H1 (cell line): Measurements from ENCODE around the gene SLC1A1. TPM values are rescaled to one million over a fixed set of nuclear protein-coding genes. Genes with fewer than 3 reads are reported as not detected.

ENCODE experiments used
- CTCF ChIA-PET: fragments of 300-600 bp; sonication (Branson Sonifier 250); formaldehyde crosslinking; loops from one replicate; lab custom pipeline; 2021; ENCODE audit not compliant: partially characterized antibody; lab: Charles Lee
- POLR2A ChIA-PET: fragments of 300-600 bp; sonication (Branson Sonifier 250); formaldehyde crosslinking; loops from one replicate; lab custom pipeline; 2021; ENCODE audit warnings: inconsistent platforms; ENCODE audit not compliant: partially characterized antibody; lab: Charles Lee
- DNase-seq, 2 experiments: peaks; one replicate each; pipeline versions ENCODE4 v3.0.0 to v3.0.0-alpha.2; 2010 to 2022; ENCODE audit warnings: low spot score in 2 of 2, low read depth in 1 of 2, mixed read lengths in 1 of 2
- FAIRE-seq: peaks from 2 replicates; lab custom pipeline; 2011; peaks lifted over from hg19 to GRCh38; lab: Jason Lieb, UNC
- H2AFZ ChIP-seq: 2 replicates; pipeline ENCODE4 v1.8.1; 2012; ENCODE audit warnings: low read length, inconsistent platforms
- H2AK5ac ChIP-seq: 2 replicates; pipeline ENCODE4 v1.6.1; 2013; ENCODE audit warnings: low read depth, low read length
- H2BK120ac ChIP-seq: replicated peaks from 2 replicates; pipeline ENCODE3; 2013; ENCODE audit warnings: low read depth, low read length, inconsistent platforms
- H2BK12ac ChIP-seq: 2 replicates; pipeline ENCODE4 v1.6.1; 2013; ENCODE audit warnings: low read depth, low read length
- H2BK15ac ChIP-seq: 2 replicates; pipeline ENCODE4 v1.6.1; 2013; ENCODE audit warnings: low read length
- H2BK20ac ChIP-seq: 2 replicates; pipeline ENCODE4 v1.6.1; 2013; ENCODE audit warnings: low read length
- H2BK5ac ChIP-seq: 2 replicates; pipeline ENCODE4 v1.6.1; 2013; ENCODE audit warnings: low read depth, low read length
- H3K14ac ChIP-seq: 2 replicates; pipeline ENCODE4 v1.6.1; 2013; ENCODE audit warnings: inconsistent platforms; ENCODE audit not compliant: insufficient read length
- H3K18ac ChIP-seq: 2 replicates; pipeline ENCODE4 v1.6.1; 2013; ENCODE audit warnings: low read length; ENCODE audit errors: extremely low read depth
- H3K23ac ChIP-seq: 2 replicates; pipeline ENCODE4 v1.6.1; 2013; ENCODE audit warnings: inconsistent platforms; ENCODE audit not compliant: insufficient read length
- H3K23me2 ChIP-seq: 2 replicates; pipeline ENCODE4 v1.6.1; 2013; ENCODE audit warnings: low read depth, low read length
- H3K27ac ChIP-seq: 2 replicates; pipeline ENCODE4 v1.6.1; 2011; ENCODE audit warnings: low read depth, low read length, inconsistent platforms
- H3K27me3 ChIP-seq, 4 experiments: replicated peaks in 1 of 4; 1 replicate in 1 of 4; 2 replicates in 3 of 4; pipeline versions ENCODE4 v1.6.1 to v1.8.1; 2011 to 2013; ENCODE audit warnings: low read length in 3 of 4, mild to moderate bottlenecking in 3 of 4, inconsistent platforms in 2 of 4, mixed read lengths in 2 of 4, moderate library complexity in 1 of 4; ENCODE audit not compliant: control insufficient read depth in 3 of 4, insufficient read depth in 3 of 4; ENCODE audit errors: extremely low read depth in 1 of 4
- H3K36me3 ChIP-seq, 4 experiments: 2 replicates each; pipeline versions ENCODE4 v1.6.1 to v1.8.1; 2011 to 2013; ENCODE audit warnings: mild to moderate bottlenecking in 4 of 4, low read length in 3 of 4, moderate library complexity in 2 of 4, control low read depth in 1 of 4, inconsistent platforms in 1 of 4; ENCODE audit not compliant: insufficient read depth in 4 of 4, control insufficient read depth in 2 of 4
- H3K4ac ChIP-seq: replicated peaks from 2 replicates; pipeline ENCODE3; 2013; ENCODE audit warnings: low read length, low read depth, mixed read lengths, inconsistent platforms; ENCODE audit not compliant: insufficient read length
- H3K4me1 ChIP-seq, 4 experiments: replicated peaks in 1 of 4; 1 replicate in 1 of 4; 2 replicates in 3 of 4; pipeline versions ENCODE4 v1.6.1 to v1.8.1; 2011 to 2013; ENCODE audit warnings: low read length in 3 of 4, inconsistent platforms in 2 of 4, mixed read lengths in 1 of 4; ENCODE audit not compliant: insufficient read depth in 4 of 4, control insufficient read depth in 3 of 4
- H3K4me2 ChIP-seq, 2 experiments: 2 replicates each; pipeline versions ENCODE4 v1.6.1 to v1.8.1; 2011 to 2013; ENCODE audit warnings: low read depth in 2 of 2, low read length in 2 of 2, control low read depth in 1 of 2, inconsistent platforms in 1 of 2, mild to moderate bottlenecking in 1 of 2; ENCODE audit not compliant: insufficient read depth in 1 of 2
- H3K4me3 ChIP-seq, 4 experiments: fragments of 200-600, 300-600 bp in 1 of 4; sonication (generic), shearing (Covaris generic), sonication (Bioruptor Twin) in 1 of 4; 2 replicates each; pipeline versions ENCODE4 v1.5.1 to v1.8.1; 2011 to 2016; ENCODE audit warnings: low read length in 4 of 4, low read depth in 3 of 4, control low read depth in 2 of 4, inconsistent platforms in 2 of 4, mild to moderate bottlenecking in 2 of 4, mixed read lengths in 1 of 4, moderate library complexity in 1 of 4; ENCODE audit not compliant: insufficient read depth in 2 of 4; ENCODE audit errors: extremely low read depth in 1 of 4
- H3K56ac ChIP-seq: replicated peaks from 2 replicates; pipeline ENCODE3; 2013; ENCODE audit warnings: low read depth, mild to moderate bottlenecking, mixed read lengths, low read length, inconsistent platforms; ENCODE audit not compliant: insufficient read length
- H3K79me1 ChIP-seq: 2 replicates; pipeline ENCODE4 v1.6.1; 2013; ENCODE audit warnings: low read depth, low read length, control low read depth
- H3K79me2 ChIP-seq, 2 experiments: 2 replicates each; pipeline versions ENCODE4 v1.6.1 to v1.8.1; 2012 to 2013; ENCODE audit warnings: low read length in 2 of 2, mild to moderate bottlenecking in 2 of 2, inconsistent platforms in 1 of 2; ENCODE audit not compliant: insufficient read depth in 2 of 2, control insufficient read depth in 1 of 2
- H3K9ac ChIP-seq, 4 experiments: replicated peaks in 1 of 4; 1 replicate in 1 of 4; 2 replicates in 3 of 4; pipeline versions ENCODE4 v1.6.1 to v1.8.1; 2011 to 2013; ENCODE audit warnings: low read depth in 3 of 4, low read length in 3 of 4, control low read depth in 2 of 4, mild to moderate bottlenecking in 2 of 4, moderate library complexity in 2 of 4, inconsistent platforms in 1 of 4; ENCODE audit errors: extremely low read depth in 1 of 4
- H3K9me3 ChIP-seq, 2 experiments: 2 replicates each; pipeline versions ENCODE4 v1.6.1 to v1.8.1; 2012 to 2013; ENCODE audit warnings: mild to moderate bottlenecking in 2 of 2, moderate library complexity in 2 of 2, control low read depth in 1 of 2, inconsistent platforms in 1 of 2, low read depth in 1 of 2, low read length in 1 of 2, mixed read lengths in 1 of 2; ENCODE audit not compliant: insufficient read depth in 2 of 2
- H4K20me1 ChIP-seq, 2 experiments: replicated peaks in 1 of 2; 2 replicates each; pipeline versions ENCODE3 to v1.8.1; 2011 to 2013; ENCODE audit warnings: inconsistent platforms in 2 of 2, low read length in 2 of 2, mild to moderate bottlenecking in 1 of 2; ENCODE audit not compliant: insufficient read depth in 2 of 2, control insufficient read depth in 1 of 2
- H4K5ac ChIP-seq: 2 replicates; pipeline ENCODE4 v1.6.1; 2013; ENCODE audit warnings: low read length, low read depth, mixed read lengths, inconsistent platforms; ENCODE audit not compliant: insufficient read length
- H4K8ac ChIP-seq: 2 replicates; pipeline ENCODE4 v1.8.0; 2013; ENCODE audit warnings: mild to moderate bottlenecking, moderate library complexity, low read length, inconsistent platforms; ENCODE audit not compliant: insufficient read depth; ENCODE audit errors: extremely low read depth
- H4K91ac ChIP-seq: replicated peaks from 2 replicates; pipeline ENCODE3; 2013; ENCODE audit warnings: low read length, mixed read lengths, inconsistent platforms; ENCODE audit not compliant: insufficient read length
- ASH2L ChIP-seq: fragments of 200-600, 300-600 bp; sonication (generic); IDR thresholded peaks from one replicate; pipeline ENCODE4 v1.7.1; 2017; ENCODE audit warnings: low read length
- EZH2 ChIP-seq: fragments of 200-600 bp; sonication (generic); IDR thresholded peaks from 2 replicates; pipeline ENCODE4 v1.7.1; 2012; ENCODE audit warnings: low read depth, mild to moderate bottlenecking, moderate library complexity, low read length, inconsistent platforms; ENCODE audit not compliant: severe bottlenecking
- POU5F1 ChIP-seq: IDR thresholded peaks from 2 replicates; pipeline ENCODE4 v1.6.1; 2011; ENCODE audit warnings: low read depth, mild to moderate bottlenecking, low read length, moderate library complexity
- RNF2 ChIP-seq: fragments of 200-900, 300-1000 bp; sonication (generic); IDR thresholded peaks from 2 replicates; pipeline ENCODE4 v1.7.1; 2016; ENCODE audit warnings: borderline replicate concordance, low read depth, mild to moderate bottlenecking, antibody characterized with exemption, low read length; ENCODE audit not compliant: poor library complexity, severe bottlenecking; ENCODE audit errors: missing control alignments
- SIRT6 ChIP-seq: IDR thresholded peaks from one replicate; pipeline ENCODE4 v1.7.1; 2012; ENCODE audit warnings: low read length, inconsistent platforms
- SP1 ChIP-seq: IDR thresholded peaks from 2 replicates; pipeline ENCODE4 v1.6.1; 2011; ENCODE audit warnings: low read depth, low read length
- SP4 ChIP-seq: IDR thresholded peaks from 2 replicates; pipeline ENCODE4 v1.6.1; 2012; ENCODE audit warnings: low read length, inconsistent platforms
- TAF1 ChIP-seq: IDR thresholded peaks from 2 replicates; pipeline ENCODE4 v1.6.1; 2011; ENCODE audit warnings: mild to moderate bottlenecking, low read depth, low read length
- TAF7 ChIP-seq: optimal IDR thresholded peaks from 2 replicates; pipeline ENCODE3; 2011; ENCODE audit warnings: low read depth, mild to moderate bottlenecking, inconsistent platforms, low read length, moderate library complexity, borderline replicate concordance
- WGBS, 2 experiments: shearing (Covaris generic) in 1 of 2; methylation state at CpG; one replicate each; pipeline versions ENCODE4 v1.1.6 to v1.1.7; 2013 to 2015; ENCODE audit warnings: low lambda C conversion rate in 2 of 2, mixed read lengths in 2 of 2, inconsistent platforms in 1 of 2, low coverage in 1 of 2, missing lambda C conversion rate in 1 of 2; ENCODE audit not compliant: insufficient replicate concordance in 2 of 2, insufficient coverage in 1 of 2, insufficient read length in 1 of 2; ENCODE audit errors: extremely low coverage in 1 of 2, missing lambda C conversion rate in 1 of 2; 5-methylcytosine and 5-hydroxymethylcytosine counted together
- polyA plus RNA-seq, 7 experiments: library from polyadenylated mRNA; depleted of rRNA in 3 of 7; stranded (reverse) in 5 of 7; unstranded in 2 of 7; fragments of >200 nt in 5 of 7; fragments of 200-250 nt in 2 of 7; gene quantifications; 1 replicate in 5 of 7; 2 replicates in 1 of 7; 4 replicates in 1 of 7; pipeline versions ENCODE4 v1.2.1 to v1.2.3, GENCODE V29; 2011 to 2013; ENCODE audit warnings: missing spikeins in 2 of 7, mixed read lengths in 2 of 7
- total RNA-seq: library from RNA; stranded (reverse); fragmentation: NEBNext Ultra II Directional; extraction: Animal tissue kit (Norgen Biotek cat#: 25700); gene quantifications from 2 replicates; pipeline ENCODE4 v1.2.1, GENCODE V29; 2021
- TF ChIP-seq, protein P1 (sequence below): IDR thresholded peaks from 2 replicates; pipeline ENCODE4 v1.6.1; 2012; ENCODE audit warnings: low read length, inconsistent platforms
- TF ChIP-seq, protein P2 (sequence below): IDR thresholded peaks from 2 replicates; pipeline ENCODE4 v1.6.1; 2011; ENCODE audit warnings: low read length, improper control_type of control experiment
- TF ChIP-seq, protein P3 (sequence below): IDR thresholded peaks from 2 replicates; pipeline ENCODE4 v1.6.1; 2012; ENCODE audit warnings: inconsistent platforms

SLC1A1 gene
- total and polyA plus RNA-seq, 2 of the 8 experiments (the other 6 are each of a cell fraction or from before 2014, with no cell fraction given): 4.7 to 11.7 TPM

DNA sequence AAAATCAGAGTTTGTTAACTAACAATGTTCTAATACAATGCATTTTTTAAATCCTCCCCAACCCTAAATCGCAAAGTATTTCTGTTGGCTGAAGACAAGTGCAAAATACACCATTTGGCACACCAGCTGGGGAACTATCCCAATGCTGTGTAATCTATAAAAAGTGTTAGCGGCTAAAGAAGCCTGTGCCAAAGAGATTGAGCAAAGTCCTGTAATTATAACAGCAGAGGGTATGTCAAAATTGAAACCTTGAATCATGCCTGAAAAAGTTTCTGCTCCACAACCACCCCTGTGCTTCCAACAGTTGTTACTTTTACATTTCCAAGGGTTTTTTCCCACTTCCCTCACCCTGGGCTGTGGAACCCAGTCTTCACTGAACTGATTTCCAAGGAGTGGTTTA, 88.7 kb downstream of the SLC1A1 start:
- Histone ChIP-seq H3K27ac (no peak overlapping the region), H2BK15ac (no peak overlapping the region), H3K27me3 (no peaks in the 10 kb centered on the region), H3K9me3 (no peaks in the 10 kb centered on the region), H4K91ac (no peak overlapping the region), H3K4me1 (no peaks in the 10 kb centered on the region; a peak in 1 of 7 replicates), H2BK5ac (no peak overlapping the region), H3K56ac (no peak overlapping the region), H3K14ac (no peak overlapping the region), H3K36me3 (no peaks in the 10 kb centered on the region), H3K23me2 (no peaks in the 10 kb centered on the region; the same call in 1 of the 2 replicates), H3K4me3 (no peak overlapping the region), H4K5ac (no peak overlapping the region), H2AFZ (no peak overlapping the region), H2BK20ac (no peak overlapping the region), H3K79me2 (no peaks in the 10 kb centered on the region), H2BK12ac (no peak overlapping the region), H4K8ac (no peak overlapping the region), H4K20me1 (no peaks in the 10 kb centered on the region), H3K79me1 (no peaks in the 10 kb centered on the region), H2AK5ac (no peak overlapping the region), H3K23ac (no peak overlapping the region), H3K4ac (no peak overlapping the region), H3K9ac (no peak overlapping the region), H2BK120ac (no peak overlapping the region), H3K18ac (no peak overlapping the region), H3K4me2 (no peak overlapping the region)
- DNase-seq: no peak
- WGBS, 2 experiments: 100% methylated on average over 2 of the region's 2 CpGs; no CpG with 5 or more reads in 1 of the 2 experiments
- FAIRE-seq: no peak
- ChIA-PET POLR2A (no interaction called here), CTCF (interaction anchor here (2.2 kb wide), 1 partner anchor 61 kb away, joined by 7 read pairs; no protein-coding TSS in a partner anchor)
- TF ChIP-seq TAF1 (no peak), ASH2L (no peak), RNF2 (no peak), EZH2 (no peak), SP1 (no peak), TAF7 (no peak), SP4 (no peak), POU5F1 (no peak), SIRT6 (no peak)
- TF ChIP-seq, protein P1, sequence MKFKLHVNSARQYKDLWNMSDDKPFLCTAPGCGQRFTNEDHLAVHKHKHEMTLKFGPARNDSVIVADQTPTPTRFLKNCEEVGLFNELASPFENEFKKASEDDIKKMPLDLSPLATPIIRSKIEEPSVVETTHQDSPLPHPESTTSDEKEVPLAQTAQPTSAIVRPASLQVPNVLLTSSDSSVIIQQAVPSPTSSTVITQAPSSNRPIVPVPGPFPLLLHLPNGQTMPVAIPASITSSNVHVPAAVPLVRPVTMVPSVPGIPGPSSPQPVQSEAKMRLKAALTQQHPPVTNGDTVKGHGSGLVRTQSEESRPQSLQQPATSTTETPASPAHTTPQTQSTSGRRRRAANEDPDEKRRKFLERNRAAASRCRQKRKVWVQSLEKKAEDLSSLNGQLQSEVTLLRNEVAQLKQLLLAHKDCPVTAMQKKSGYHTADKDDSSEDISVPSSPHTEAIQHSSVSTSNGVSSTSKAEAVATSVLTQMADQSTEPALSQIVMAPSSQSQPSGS: no peak
- TF ChIP-seq, protein P2, sequence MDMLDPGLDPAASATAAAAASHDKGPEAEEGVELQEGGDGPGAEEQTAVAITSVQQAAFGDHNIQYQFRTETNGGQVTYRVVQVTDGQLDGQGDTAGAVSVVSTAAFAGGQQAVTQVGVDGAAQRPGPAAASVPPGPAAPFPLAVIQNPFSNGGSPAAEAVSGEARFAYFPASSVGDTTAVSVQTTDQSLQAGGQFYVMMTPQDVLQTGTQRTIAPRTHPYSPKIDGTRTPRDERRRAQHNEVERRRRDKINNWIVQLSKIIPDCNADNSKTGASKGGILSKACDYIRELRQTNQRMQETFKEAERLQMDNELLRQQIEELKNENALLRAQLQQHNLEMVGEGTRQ: no peak
- TF ChIP-seq, protein P3, sequence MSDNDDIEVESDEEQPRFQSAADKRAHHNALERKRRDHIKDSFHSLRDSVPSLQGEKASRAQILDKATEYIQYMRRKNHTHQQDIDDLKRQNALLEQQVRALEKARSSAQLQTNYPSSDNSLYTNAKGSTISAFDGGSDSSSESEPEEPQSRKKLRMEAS: no peak
